Neural cell (in vitro differentiated cells): Measurements from ENCODE around the gene TECPR1. TPM values are rescaled to one million over a fixed set of nuclear protein-coding genes. Genes with fewer than 3 reads are reported as not detected.

Experiments
- H2AFZ ChIP-seq: fragments of 200-600, 300-800 bp; sonication (generic), shearing (Covaris generic); 2 replicates; pipeline ENCODE4 v1.6.0; 2014; ENCODE audit warnings: low read depth, mild to moderate bottlenecking, antibody characterized with exemption, low read length, moderate library complexity
- H3F3A ChIP-seq: fragments of 200-600 bp; shearing (Covaris generic); 2 replicates; pipeline ENCODE4 v1.6.1; 2016; ENCODE audit warnings: mild to moderate bottlenecking, moderate library complexity, mixed read lengths, antibody characterized with exemption, low read length; ENCODE audit not compliant: insufficient read depth, poor library complexity, severe bottlenecking
- H3K27ac ChIP-seq: fragments of 200-600, 300-800 bp; sonication (generic), shearing (Covaris generic); 2 replicates; pipeline ENCODE4 v1.5.1; 2014; ENCODE audit warnings: mild to moderate bottlenecking, low read length, moderate library complexity
- H3K27me3 ChIP-seq: fragments of 300-800, 200-600 bp; sonication (generic), shearing (Covaris generic); 2 replicates; pipeline ENCODE4 v1.6.0; 2014; ENCODE audit warnings: mild to moderate bottlenecking, low read depth, low read length, moderate library complexity; ENCODE audit not compliant: insufficient read depth
- H3K36me3 ChIP-seq: fragments of 300-800, 200-600 bp; sonication (generic), shearing (Covaris generic); 2 replicates; pipeline ENCODE4 v1.5.1; 2014; ENCODE audit warnings: mild to moderate bottlenecking, antibody characterized with exemption, low read length, moderate library complexity; ENCODE audit not compliant: insufficient read depth
- H3K4me2 ChIP-seq: fragments of 300-800, 200-600 bp; sonication (generic), shearing (Covaris generic); 2 replicates; pipeline ENCODE4 v1.6.0; 2014; ENCODE audit warnings: mild to moderate bottlenecking, low read length
- H3K4me3 ChIP-seq: fragments of 300-800, 200-600 bp; sonication (generic), shearing (Covaris generic); 2 replicates; pipeline ENCODE4 v1.5.1; 2014; ENCODE audit warnings: mild to moderate bottlenecking, low read length, moderate library complexity
- H3K79me2 ChIP-seq: fragments of 200-600 bp; shearing (Covaris generic); replicated peaks from 2 replicates; pipeline ENCODE4 v1.6.0; 2014; ENCODE audit warnings: mild to moderate bottlenecking, low read length, moderate library complexity; ENCODE audit not compliant: insufficient read depth
- H3K9ac ChIP-seq: fragments of 300-800, 200-600 bp; sonication (generic), shearing (Covaris generic); 2 replicates; pipeline ENCODE4 v1.6.1; 2016; ENCODE audit warnings: mild to moderate bottlenecking, low read length, mixed read lengths
- H3K9me2 ChIP-seq: fragments of 200-600 bp; shearing (Covaris generic); 2 replicates; pipeline ENCODE4 v1.6.1; 2016; ENCODE audit warnings: mild to moderate bottlenecking, low read length, mixed read lengths; ENCODE audit not compliant: insufficient read depth
- H3K9me3 ChIP-seq: fragments of 200-600, 300-800 bp; sonication (generic), shearing (Covaris generic); 2 replicates; pipeline ENCODE4 v1.6.1; 2016; ENCODE audit warnings: mild to moderate bottlenecking, mixed run types, low read length, moderate library complexity, mixed read lengths
- H4K20me1 ChIP-seq: fragments of 200-600 bp; shearing (Covaris generic); 2 replicates; pipeline ENCODE4 v1.6.1; 2016; ENCODE audit warnings: mild to moderate bottlenecking, mixed run types; ENCODE audit not compliant: insufficient read depth
- EP300 ChIP-seq: fragments of 450-650 bp; conservative IDR thresholded peaks from 2 replicates; pipeline ENCODE4 v1.6.1; 2014; ENCODE audit warnings: antibody characterized with exemption, mild to moderate bottlenecking, moderate library complexity; ENCODE audit not compliant: poor library complexity, severe bottlenecking
- EZH2 ChIP-seq: fragments of 200-600, 300-800 bp; shearing (Covaris generic), sonication (generic); IDR thresholded peaks from 2 replicates; pipeline ENCODE4 v1.6.1; 2014; ENCODE audit warnings: antibody characterized with exemption, low read length, borderline replicate concordance, mild to moderate bottlenecking; ENCODE audit not compliant: insufficient read depth, poor library complexity, severe bottlenecking
- MXI1 ChIP-seq: fragments of 450-650 bp; conservative IDR thresholded peaks from 2 replicates; pipeline ENCODE4 v1.6.1; 2014; ENCODE audit warnings: antibody characterized with exemption, mild to moderate bottlenecking; ENCODE audit not compliant: poor library complexity, severe bottlenecking
- POLR2AphosphoS5 ChIP-seq: IDR thresholded peaks from 2 replicates; pipeline ENCODE4 v1.6.1; 2012
- RAD21 ChIP-seq: fragments of 450-650 bp; conservative IDR thresholded peaks from 2 replicates; pipeline ENCODE4 v1.6.1; 2014; ENCODE audit warnings: antibody characterized with exemption, mild to moderate bottlenecking, moderate library complexity
- SMC3 ChIP-seq: fragments of 450-650 bp; conservative IDR thresholded peaks from 2 replicates; pipeline ENCODE4 v1.6.1; 2014; ENCODE audit warnings: antibody characterized with exemption, mild to moderate bottlenecking, moderate library complexity; ENCODE audit not compliant: poor library complexity
- TAF1 ChIP-seq: IDR thresholded peaks from 2 replicates; pipeline ENCODE4 v1.6.1; 2012; ENCODE audit warnings: low read depth
- polyA plus RNA-seq: library from polyadenylated mRNA; depleted of rRNA; stranded (reverse); fragments of >200 nt; gene quantifications from 2 replicates; pipeline ENCODE4 v1.2.3, GENCODE V29; 2014
- TF ChIP-seq, protein P1 (sequence below): fragments of 450-650 bp; IDR thresholded peaks from 2 replicates; pipeline ENCODE4 v1.5.1; 2014; ENCODE audit warnings: antibody characterized with exemption, mild to moderate bottlenecking, moderate library complexity; ENCODE audit not compliant: poor library complexity, severe bottlenecking
- TF ChIP-seq, protein P2 (sequence below): IDR thresholded peaks from 2 replicates; pipeline ENCODE4 v1.6.1; 2012; ENCODE audit warnings: borderline replicate concordance

Gene TECPR1
- polyA plus RNA-seq, 1 donor from 2014 or later = 46.6 TPM

DNA sequence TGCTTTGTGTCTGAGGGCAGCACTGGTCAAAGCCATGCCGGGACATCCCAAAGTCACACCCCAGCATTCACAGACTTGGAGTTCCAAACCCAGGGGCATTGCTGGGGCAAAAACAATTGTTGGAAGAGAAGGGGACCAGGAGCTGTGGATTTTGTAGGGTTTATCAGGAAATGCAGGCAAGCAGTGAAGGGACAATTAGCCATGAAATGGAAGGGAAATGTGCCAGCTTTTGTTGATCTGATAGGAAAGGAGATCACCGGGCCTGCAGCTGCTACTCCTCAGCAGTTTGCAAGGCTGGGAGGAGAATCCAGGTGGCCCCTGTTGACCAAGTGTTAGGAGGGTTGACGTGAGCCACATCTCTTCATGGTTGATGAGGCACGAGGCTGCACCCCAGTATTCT, 26.9 kb upstream of the TECPR1 start:
- Histone ChIP-seq H3K27me3 (no peaks in the 10 kb centered on the region), H3K4me3 (no peak overlapping the region), H3K36me3 (no peaks in the 10 kb centered on the region), H3K27ac (no peak overlapping the region), H4K20me1 (peaks cover 6% of the 10 kb centered on the region), H3F3A (no peaks in the 10 kb centered on the region), H3K79me2 (peaks cover 21% of the 10 kb centered on the region), H3K9me3 (no peaks in the 10 kb centered on the region), H3K9me2 (no peaks in the 10 kb centered on the region), H2AFZ (no peak overlapping the region), H3K9ac (no peak overlapping the region), H3K4me2 (no peak overlapping the region)
- TF ChIP-seq POLR2AphosphoS5 (no peak), SMC3 (no peak), EZH2 (no peak), MXI1 (no peak), EP300 (no peak), RAD21 (no peak), TAF1 (no peak)
- TF ChIP-seq, protein P1, sequence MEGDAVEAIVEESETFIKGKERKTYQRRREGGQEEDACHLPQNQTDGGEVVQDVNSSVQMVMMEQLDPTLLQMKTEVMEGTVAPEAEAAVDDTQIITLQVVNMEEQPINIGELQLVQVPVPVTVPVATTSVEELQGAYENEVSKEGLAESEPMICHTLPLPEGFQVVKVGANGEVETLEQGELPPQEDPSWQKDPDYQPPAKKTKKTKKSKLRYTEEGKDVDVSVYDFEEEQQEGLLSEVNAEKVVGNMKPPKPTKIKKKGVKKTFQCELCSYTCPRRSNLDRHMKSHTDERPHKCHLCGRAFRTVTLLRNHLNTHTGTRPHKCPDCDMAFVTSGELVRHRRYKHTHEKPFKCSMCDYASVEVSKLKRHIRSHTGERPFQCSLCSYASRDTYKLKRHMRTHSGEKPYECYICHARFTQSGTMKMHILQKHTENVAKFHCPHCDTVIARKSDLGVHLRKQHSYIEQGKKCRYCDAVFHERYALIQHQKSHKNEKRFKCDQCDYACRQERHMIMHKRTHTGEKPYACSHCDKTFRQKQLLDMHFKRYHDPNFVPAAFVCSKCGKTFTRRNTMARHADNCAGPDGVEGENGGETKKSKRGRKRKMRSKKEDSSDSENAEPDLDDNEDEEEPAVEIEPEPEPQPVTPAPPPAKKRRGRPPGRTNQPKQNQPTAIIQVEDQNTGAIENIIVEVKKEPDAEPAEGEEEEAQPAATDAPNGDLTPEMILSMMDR = no peak
- TF ChIP-seq, protein P2, sequence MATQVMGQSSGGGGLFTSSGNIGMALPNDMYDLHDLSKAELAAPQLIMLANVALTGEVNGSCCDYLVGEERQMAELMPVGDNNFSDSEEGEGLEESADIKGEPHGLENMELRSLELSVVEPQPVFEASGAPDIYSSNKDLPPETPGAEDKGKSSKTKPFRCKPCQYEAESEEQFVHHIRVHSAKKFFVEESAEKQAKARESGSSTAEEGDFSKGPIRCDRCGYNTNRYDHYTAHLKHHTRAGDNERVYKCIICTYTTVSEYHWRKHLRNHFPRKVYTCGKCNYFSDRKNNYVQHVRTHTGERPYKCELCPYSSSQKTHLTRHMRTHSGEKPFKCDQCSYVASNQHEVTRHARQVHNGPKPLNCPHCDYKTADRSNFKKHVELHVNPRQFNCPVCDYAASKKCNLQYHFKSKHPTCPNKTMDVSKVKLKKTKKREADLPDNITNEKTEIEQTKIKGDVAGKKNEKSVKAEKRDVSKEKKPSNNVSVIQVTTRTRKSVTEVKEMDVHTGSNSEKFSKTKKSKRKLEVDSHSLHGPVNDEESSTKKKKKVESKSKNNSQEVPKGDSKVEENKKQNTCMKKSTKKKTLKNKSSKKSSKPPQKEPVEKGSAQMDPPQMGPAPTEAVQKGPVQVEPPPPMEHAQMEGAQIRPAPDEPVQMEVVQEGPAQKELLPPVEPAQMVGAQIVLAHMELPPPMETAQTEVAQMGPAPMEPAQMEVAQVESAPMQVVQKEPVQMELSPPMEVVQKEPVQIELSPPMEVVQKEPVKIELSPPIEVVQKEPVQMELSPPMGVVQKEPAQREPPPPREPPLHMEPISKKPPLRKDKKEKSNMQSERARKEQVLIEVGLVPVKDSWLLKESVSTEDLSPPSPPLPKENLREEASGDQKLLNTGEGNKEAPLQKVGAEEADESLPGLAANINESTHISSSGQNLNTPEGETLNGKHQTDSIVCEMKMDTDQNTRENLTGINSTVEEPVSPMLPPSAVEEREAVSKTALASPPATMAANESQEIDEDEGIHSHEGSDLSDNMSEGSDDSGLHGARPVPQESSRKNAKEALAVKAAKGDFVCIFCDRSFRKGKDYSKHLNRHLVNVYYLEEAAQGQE = no peak

DNA sequence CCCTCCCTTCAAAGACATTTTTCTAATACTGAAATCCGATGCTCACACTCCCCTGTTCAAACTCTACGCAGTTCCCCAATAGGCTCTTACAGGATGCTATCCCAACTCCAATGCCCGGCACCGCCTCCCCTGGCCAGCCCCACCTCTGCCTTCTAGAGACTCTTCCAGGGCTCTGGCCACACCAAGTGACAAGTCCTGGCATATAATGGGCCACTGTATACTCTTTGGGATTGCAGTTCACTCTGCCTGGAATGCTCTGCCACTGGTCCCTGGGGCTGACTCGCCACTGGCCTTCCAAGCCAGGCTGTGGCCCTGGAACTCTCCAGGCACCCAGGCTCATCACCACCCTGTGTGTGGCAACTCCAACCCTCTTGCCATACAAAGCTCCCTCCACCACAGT, 26.4 kb upstream of the TECPR1 start:
- H3K9ac ChIP-seq = no peak overlapping the region
- peaks cover under 1% of the 10 kb centered on the region for H4K20me1 ChIP-seq
- H3K4me3 ChIP-seq = no peak overlapping the region
- H3K9me3 ChIP-seq = no peaks in the 10 kb centered on the region
- H2AFZ ChIP-seq = no peak overlapping the region
- H3K36me3 ChIP-seq = no peaks in the 10 kb centered on the region
- no peaks in the 10 kb centered on the region for H3F3A ChIP-seq
- H3K27ac ChIP-seq = no peak overlapping the region
- no peaks in the 10 kb centered on the region for H3K27me3 ChIP-seq
- peaks cover 16% of the 10 kb centered on the region for H3K79me2 ChIP-seq
- TF ChIP-seq RAD21 (no peak), POLR2AphosphoS5 (no peak), EP300 (no peak), MXI1 (no peak), EZH2 (no peak), SMC3 (no peak)
- TF ChIP-seq, protein P1 = no peak
- H3K9me2 ChIP-seq = no peaks in the 10 kb centered on the region
- no peak overlapping the region for H3K4me2 ChIP-seq
